ENCODE measurements around the gene VIL1.

DNA sequence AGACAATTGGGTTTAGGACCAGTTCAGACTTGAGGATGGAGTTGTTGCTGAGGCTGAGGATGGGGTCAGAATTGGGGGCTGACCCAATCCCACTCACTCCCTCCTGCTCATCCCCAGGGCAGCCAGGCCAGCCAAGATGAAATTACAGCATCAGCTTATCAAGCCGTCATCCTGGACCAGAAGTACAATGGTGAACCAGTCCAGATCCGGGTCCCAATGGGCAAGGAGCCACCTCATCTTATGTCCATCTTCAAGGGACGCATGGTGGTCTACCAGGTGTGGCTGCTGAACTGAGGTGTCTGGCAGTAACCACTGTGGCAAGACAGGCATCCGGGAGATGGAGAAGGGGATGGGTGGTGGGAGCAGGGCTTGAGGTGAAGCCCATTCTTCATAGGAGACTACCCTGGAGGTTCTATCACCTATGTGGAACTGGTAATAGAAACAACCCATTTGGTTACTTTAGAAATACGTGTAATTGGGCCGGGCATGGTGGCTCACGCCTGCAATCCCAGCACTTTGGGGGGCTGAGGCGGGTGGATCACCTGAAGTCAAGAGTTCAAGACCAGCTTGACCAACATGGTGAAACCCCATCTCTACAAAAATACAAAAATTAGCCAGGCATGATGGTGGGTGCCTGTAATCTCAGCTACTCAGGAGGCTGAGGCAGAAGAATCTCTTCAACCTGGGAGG lies 13.9 kb downstream of the VIL1 start:
- TF ChIP-seq, protein P1, sequence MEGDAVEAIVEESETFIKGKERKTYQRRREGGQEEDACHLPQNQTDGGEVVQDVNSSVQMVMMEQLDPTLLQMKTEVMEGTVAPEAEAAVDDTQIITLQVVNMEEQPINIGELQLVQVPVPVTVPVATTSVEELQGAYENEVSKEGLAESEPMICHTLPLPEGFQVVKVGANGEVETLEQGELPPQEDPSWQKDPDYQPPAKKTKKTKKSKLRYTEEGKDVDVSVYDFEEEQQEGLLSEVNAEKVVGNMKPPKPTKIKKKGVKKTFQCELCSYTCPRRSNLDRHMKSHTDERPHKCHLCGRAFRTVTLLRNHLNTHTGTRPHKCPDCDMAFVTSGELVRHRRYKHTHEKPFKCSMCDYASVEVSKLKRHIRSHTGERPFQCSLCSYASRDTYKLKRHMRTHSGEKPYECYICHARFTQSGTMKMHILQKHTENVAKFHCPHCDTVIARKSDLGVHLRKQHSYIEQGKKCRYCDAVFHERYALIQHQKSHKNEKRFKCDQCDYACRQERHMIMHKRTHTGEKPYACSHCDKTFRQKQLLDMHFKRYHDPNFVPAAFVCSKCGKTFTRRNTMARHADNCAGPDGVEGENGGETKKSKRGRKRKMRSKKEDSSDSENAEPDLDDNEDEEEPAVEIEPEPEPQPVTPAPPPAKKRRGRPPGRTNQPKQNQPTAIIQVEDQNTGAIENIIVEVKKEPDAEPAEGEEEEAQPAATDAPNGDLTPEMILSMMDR (conservative IDR thresholded peaks at IDR 0.05): no peak
- TF ChIP-seq EZH2 (IDR thresholded peaks at IDR 0.05; ENCODE audit: low read depth): no peak
